Measurements from ENCODE around the gene ESRRG. TPM values are rescaled to one million over a fixed set of nuclear protein-coding genes. Genes with fewer than 3 reads are reported as not detected.

The ESRRG gene
- total and polyA plus RNA-seq, 4 donors: 0.07 to 0.47 (median 0.20) TPM

DNA sequence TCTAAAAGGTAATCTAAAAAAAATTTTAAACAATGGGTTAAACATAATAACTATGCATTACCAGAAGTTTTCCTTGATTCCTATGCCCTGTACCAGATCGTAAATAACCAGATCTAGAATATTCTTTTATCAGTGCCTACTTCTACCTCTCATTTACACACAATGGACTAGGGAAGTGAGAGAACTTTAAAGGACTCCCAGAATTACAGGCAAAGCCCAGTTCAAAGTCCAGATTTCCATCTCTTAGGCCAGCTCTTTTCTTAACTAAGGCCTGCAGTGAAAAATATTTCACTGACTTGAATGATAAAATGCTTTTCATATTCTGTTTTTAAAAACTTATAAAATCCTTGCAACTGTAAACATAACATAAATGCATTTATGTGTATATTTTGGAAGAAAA lies 32.6 kb downstream of the ESRRG start:
- 89% methylated on average over 1 of the region's 1 CpG for WGBS
- H3K4me1 ChIP-seq (ENCODE audit: control insufficient read depth in 4 of 4, insufficient read depth in 4 of 4, low read length in 3 of 4): no peaks in the 10 kb centered on the region
- H3K4me3 ChIP-seq (ENCODE audit: low read depth in 1 of 3, low read length in 3 of 3): no peak overlapping the region
- DNase-seq (ENCODE audit: low spot score): no peak
- H3K27me3 ChIP-seq (ENCODE audit: control insufficient read depth in 4 of 4, insufficient read depth in 4 of 4, low read length in 3 of 4): no peaks in the 10 kb centered on the region
- no peaks in the 10 kb centered on the region for H3K9me3 ChIP-seq (ENCODE audit: control insufficient read depth in 4 of 4, low read length in 3 of 4)
- H3K9ac ChIP-seq (ENCODE audit: low read depth in 1 of 2, low read length in 2 of 2): no peak overlapping the region
- no peak overlapping the region for H3K27ac ChIP-seq (ENCODE audit: low read depth in 1 of 2, low read length in 2 of 2)
- TF ChIP-seq YY1 (IDR thresholded peaks at IDR 0.05) (no peak), FOXA1 (IDR thresholded peaks at IDR 0.05) (no peak), HNF4A (conservative IDR thresholded peaks at IDR 0.05) (no peak), GABPA (IDR thresholded peaks at IDR 0.05 in 1 of 2, conservative IDR thresholded peaks at IDR 0.05 in 1 of 2) (no peak), TAF1 (conservative IDR thresholded peaks at IDR 0.05) (no peak), NR2F2 (IDR thresholded peaks at IDR 0.05) (no peak), EGR1 (IDR thresholded peaks at IDR 0.05; ENCODE audit: low read depth in 2 of 2) (no peak), HNF4G (IDR thresholded peaks at IDR 0.05) (no peak), RXRA (IDR thresholded peaks at IDR 0.05) (no peak), SP1 (IDR thresholded peaks at IDR 0.05) (no peak), FOXA2 (IDR thresholded peaks at IDR 0.05) (no peak), RAD21 (IDR thresholded peaks at IDR 0.05) (no peak), JUND (IDR thresholded peaks at IDR 0.05) (no peak)
- TF ChIP-seq, protein P1, sequence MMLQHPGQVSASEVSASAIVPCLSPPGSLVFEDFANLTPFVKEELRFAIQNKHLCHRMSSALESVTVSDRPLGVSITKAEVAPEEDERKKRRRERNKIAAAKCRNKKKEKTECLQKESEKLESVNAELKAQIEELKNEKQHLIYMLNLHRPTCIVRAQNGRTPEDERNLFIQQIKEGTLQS (IDR thresholded peaks at IDR 0.05): no peak
- TF ChIP-seq, protein P2, sequence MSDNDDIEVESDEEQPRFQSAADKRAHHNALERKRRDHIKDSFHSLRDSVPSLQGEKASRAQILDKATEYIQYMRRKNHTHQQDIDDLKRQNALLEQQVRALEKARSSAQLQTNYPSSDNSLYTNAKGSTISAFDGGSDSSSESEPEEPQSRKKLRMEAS (IDR thresholded peaks at IDR 0.05): no peak
- TF ChIP-seq, protein P3, sequence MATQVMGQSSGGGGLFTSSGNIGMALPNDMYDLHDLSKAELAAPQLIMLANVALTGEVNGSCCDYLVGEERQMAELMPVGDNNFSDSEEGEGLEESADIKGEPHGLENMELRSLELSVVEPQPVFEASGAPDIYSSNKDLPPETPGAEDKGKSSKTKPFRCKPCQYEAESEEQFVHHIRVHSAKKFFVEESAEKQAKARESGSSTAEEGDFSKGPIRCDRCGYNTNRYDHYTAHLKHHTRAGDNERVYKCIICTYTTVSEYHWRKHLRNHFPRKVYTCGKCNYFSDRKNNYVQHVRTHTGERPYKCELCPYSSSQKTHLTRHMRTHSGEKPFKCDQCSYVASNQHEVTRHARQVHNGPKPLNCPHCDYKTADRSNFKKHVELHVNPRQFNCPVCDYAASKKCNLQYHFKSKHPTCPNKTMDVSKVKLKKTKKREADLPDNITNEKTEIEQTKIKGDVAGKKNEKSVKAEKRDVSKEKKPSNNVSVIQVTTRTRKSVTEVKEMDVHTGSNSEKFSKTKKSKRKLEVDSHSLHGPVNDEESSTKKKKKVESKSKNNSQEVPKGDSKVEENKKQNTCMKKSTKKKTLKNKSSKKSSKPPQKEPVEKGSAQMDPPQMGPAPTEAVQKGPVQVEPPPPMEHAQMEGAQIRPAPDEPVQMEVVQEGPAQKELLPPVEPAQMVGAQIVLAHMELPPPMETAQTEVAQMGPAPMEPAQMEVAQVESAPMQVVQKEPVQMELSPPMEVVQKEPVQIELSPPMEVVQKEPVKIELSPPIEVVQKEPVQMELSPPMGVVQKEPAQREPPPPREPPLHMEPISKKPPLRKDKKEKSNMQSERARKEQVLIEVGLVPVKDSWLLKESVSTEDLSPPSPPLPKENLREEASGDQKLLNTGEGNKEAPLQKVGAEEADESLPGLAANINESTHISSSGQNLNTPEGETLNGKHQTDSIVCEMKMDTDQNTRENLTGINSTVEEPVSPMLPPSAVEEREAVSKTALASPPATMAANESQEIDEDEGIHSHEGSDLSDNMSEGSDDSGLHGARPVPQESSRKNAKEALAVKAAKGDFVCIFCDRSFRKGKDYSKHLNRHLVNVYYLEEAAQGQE (IDR thresholded peaks at IDR 0.05): no peak
- TF ChIP-seq, protein P4, sequence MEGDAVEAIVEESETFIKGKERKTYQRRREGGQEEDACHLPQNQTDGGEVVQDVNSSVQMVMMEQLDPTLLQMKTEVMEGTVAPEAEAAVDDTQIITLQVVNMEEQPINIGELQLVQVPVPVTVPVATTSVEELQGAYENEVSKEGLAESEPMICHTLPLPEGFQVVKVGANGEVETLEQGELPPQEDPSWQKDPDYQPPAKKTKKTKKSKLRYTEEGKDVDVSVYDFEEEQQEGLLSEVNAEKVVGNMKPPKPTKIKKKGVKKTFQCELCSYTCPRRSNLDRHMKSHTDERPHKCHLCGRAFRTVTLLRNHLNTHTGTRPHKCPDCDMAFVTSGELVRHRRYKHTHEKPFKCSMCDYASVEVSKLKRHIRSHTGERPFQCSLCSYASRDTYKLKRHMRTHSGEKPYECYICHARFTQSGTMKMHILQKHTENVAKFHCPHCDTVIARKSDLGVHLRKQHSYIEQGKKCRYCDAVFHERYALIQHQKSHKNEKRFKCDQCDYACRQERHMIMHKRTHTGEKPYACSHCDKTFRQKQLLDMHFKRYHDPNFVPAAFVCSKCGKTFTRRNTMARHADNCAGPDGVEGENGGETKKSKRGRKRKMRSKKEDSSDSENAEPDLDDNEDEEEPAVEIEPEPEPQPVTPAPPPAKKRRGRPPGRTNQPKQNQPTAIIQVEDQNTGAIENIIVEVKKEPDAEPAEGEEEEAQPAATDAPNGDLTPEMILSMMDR (IDR thresholded peaks at IDR 0.05; ENCODE audit: low read depth, low read length, missing input control): no peak
- TF ChIP-seq, protein P5, sequence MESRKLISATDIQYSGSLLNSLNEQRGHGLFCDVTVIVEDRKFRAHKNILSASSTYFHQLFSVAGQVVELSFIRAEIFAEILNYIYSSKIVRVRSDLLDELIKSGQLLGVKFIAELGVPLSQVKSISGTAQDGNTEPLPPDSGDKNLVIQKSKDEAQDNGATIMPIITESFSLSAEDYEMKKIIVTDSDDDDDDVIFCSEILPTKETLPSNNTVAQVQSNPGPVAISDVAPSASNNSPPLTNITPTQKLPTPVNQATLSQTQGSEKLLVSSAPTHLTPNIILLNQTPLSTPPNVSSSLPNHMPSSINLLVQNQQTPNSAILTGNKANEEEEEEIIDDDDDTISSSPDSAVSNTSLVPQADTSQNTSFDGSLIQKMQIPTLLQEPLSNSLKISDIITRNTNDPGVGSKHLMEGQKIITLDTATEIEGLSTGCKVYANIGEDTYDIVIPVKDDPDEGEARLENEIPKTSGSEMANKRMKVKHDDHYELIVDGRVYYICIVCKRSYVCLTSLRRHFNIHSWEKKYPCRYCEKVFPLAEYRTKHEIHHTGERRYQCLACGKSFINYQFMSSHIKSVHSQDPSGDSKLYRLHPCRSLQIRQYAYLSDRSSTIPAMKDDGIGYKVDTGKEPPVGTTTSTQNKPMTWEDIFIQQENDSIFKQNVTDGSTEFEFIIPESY (IDR thresholded peaks at IDR 0.05): no peak
- H3K36me3 ChIP-seq (ENCODE audit: control insufficient read depth in 4 of 4, insufficient read depth in 3 of 4, low read depth in 1 of 4, low read length in 3 of 4): no peaks in the 10 kb centered on the region
